CD14-positive monocyte (primary cell): ENCODE results near the gene ZNF382. TPM values are rescaled to one million over a fixed set of nuclear protein-coding genes. Genes with fewer than 3 reads are reported as not detected.

Source experiments
- DNase-seq, 3 donors: peaks; one replicate each; pipeline ENCODE4 v3.0.0-alpha.2; 2011 to 2022
- H2AFZ ChIP-seq: 2 replicates; pipeline ENCODE4 v1.6.0; 2012; ENCODE audit warnings: mild to moderate bottlenecking, low read depth, low read length, inconsistent platforms; ENCODE audit not compliant: insufficient read depth, poor library complexity, severe bottlenecking
- H3K27ac ChIP-seq, 2 donors: 1 replicate in 1 of 2; 2 replicates in 1 of 2; pipeline ENCODE4 v1.5.1; 2012 to 2013; ENCODE audit warnings: low read length in 2 of 2, control low read depth in 1 of 2, inconsistent platforms in 1 of 2, low read depth in 1 of 2, mild to moderate bottlenecking in 1 of 2
- H3K27me3 ChIP-seq, 2 donors: one replicate each; pipeline versions ENCODE4 v1.6.0 to v1.6.1; 2011 to 2013; ENCODE audit warnings: low read length in 2 of 2; ENCODE audit not compliant: control insufficient read depth in 2 of 2, insufficient read depth in 2 of 2
- H3K36me3 ChIP-seq, 2 donors: replicated peaks in 1 of 2; 1 replicate in 1 of 2; 2 replicates in 1 of 2; pipeline versions ENCODE4 v1.5.1 to v1.6.1; 2012 to 2013; ENCODE audit warnings: low read length in 2 of 2, control low read depth in 1 of 2, inconsistent platforms in 1 of 2, mild to moderate bottlenecking in 1 of 2; ENCODE audit not compliant: insufficient read depth in 2 of 2, control insufficient read depth in 1 of 2
- H3K4me1 ChIP-seq, 2 donors: 1 replicate in 1 of 2; 2 replicates in 1 of 2; pipeline versions ENCODE4 v1.5.1 to v1.6.1; 2012 to 2013; ENCODE audit warnings: low read length in 2 of 2, control low read depth in 1 of 2, inconsistent platforms in 1 of 2, mild to moderate bottlenecking in 1 of 2, moderate library complexity in 1 of 2; ENCODE audit not compliant: insufficient read depth in 2 of 2, control insufficient read depth in 1 of 2
- H3K4me2 ChIP-seq: replicated peaks from 2 replicates; pipeline ENCODE3; 2012; ENCODE audit warnings: low read length, moderate library complexity, mild to moderate bottlenecking; ENCODE audit not compliant: poor library complexity, severe bottlenecking; ENCODE audit errors: extremely low read depth
- H3K4me3 ChIP-seq, 3 experiments: fragments of 200-600 bp in 1 of 3; sonication (generic) in 1 of 3; replicated peaks in 1 of 3; 1 replicate in 2 of 3; 2 replicates in 1 of 3; pipeline ENCODE4 v1.5.1; 2011 to 2013; ENCODE audit warnings: low read length in 3 of 3, mild to moderate bottlenecking in 3 of 3, control low read depth in 2 of 3, low read depth in 2 of 3, inconsistent platforms in 1 of 3, moderate library complexity in 1 of 3
- H3K79me2 ChIP-seq: 2 replicates; pipeline ENCODE4 v1.6.0; 2012; ENCODE audit warnings: mild to moderate bottlenecking, control low read depth, inconsistent platforms, low read length, moderate library complexity; ENCODE audit not compliant: insufficient read depth
- H3K9ac ChIP-seq: 2 replicates; pipeline ENCODE4 v1.6.0; 2017; ENCODE audit warnings: low read length, mild to moderate bottlenecking; ENCODE audit not compliant: insufficient read depth, poor library complexity, severe bottlenecking
- H3K9me3 ChIP-seq, 2 donors: replicated peaks in 1 of 2; 1 replicate in 1 of 2; 2 replicates in 1 of 2; pipeline versions ENCODE4 v1.5.1 to v1.6.1; 2012 to 2013; ENCODE audit warnings: low read length in 2 of 2, control low read depth in 1 of 2; ENCODE audit not compliant: control insufficient read depth in 1 of 2, insufficient read depth in 1 of 2
- H4K20me1 ChIP-seq: 2 replicates; pipeline ENCODE4 v1.6.0; 2012; ENCODE audit warnings: mild to moderate bottlenecking, low read length, control low read depth, moderate library complexity; ENCODE audit not compliant: insufficient read depth
- H3K27ac Mint-ChIP-seq, 7 donors: one replicate each; pipeline ENCODE4 v1.8.0; 2020; ENCODE audit warnings: mild to moderate bottlenecking in 7 of 7, mixed read lengths in 7 of 7, moderate library complexity in 6 of 7, inconsistent platforms in 2 of 7
- H3K27me3 Mint-ChIP-seq, 3 donors: one replicate each; pipeline ENCODE4 v1.8.0; 2021 to 2022; ENCODE audit warnings: low read depth in 3 of 3, mild to moderate bottlenecking in 3 of 3, mixed read lengths in 3 of 3, moderate library complexity in 3 of 3, inconsistent platforms in 1 of 3
- H3K36me3 Mint-ChIP-seq, 2 donors: one replicate each; pipeline ENCODE4 v1.8.0; 2020; ENCODE audit warnings: mixed read lengths in 2 of 2, inconsistent platforms in 1 of 2, mild to moderate bottlenecking in 1 of 2
- H3K4me1 Mint-ChIP-seq: one replicate; pipeline ENCODE4 v1.8.0; 2020; ENCODE audit warnings: mild to moderate bottlenecking, mixed read lengths
- H3K4me3 Mint-ChIP-seq, 2 donors: one replicate each; pipeline ENCODE4 v1.8.0; 2020; ENCODE audit warnings: mild to moderate bottlenecking in 2 of 2, mixed read lengths in 2 of 2, moderate library complexity in 1 of 2
- H3K9me3 Mint-ChIP-seq, 7 donors: one replicate each; pipeline ENCODE4 v1.8.0; 2020 to 2022; ENCODE audit warnings: mixed read lengths in 7 of 7, mild to moderate bottlenecking in 6 of 7, moderate library complexity in 6 of 7, inconsistent platforms in 2 of 7
- CTCF ChIP-seq: fragments of 200-600 bp; IDR thresholded peaks from one replicate; pipeline ENCODE4 v1.8.0; 2022; ENCODE audit warnings: antibody characterized with exemption, mild to moderate bottlenecking
- WGBS: methylation state at CpG from one replicate; pipeline ENCODE4 v1.1.5; 2013; ENCODE audit warnings: missing lambda C conversion rate; ENCODE audit not compliant: insufficient coverage; 5-methylcytosine and 5-hydroxymethylcytosine counted together
- intact Hi-C, 2 donors: fragments of 100-400 bp; cut with micrococcal nuclease; formaldehyde crosslinking; loops; one replicate each; pipeline versions ENCODE4 v1.15.0 to v1.15.1; 2023
- polyA plus RNA-seq, 3 donors: library from polyadenylated mRNA; depleted of rRNA in 1 of 3; unstranded in 2 of 3; stranded (reverse) in 1 of 3; fragments of 300-500 nt in 2 of 3; fragments of >200 nt in 1 of 3; fragmentation: Illumina TruSeq in 2 of 3; gene quantifications; 1 replicate in 2 of 3; 2 replicates in 1 of 3; pipeline ENCODE4 v1.2.3, GENCODE V29; 2012 to 2021

The ZNF382 gene
- polyA plus RNA-seq, 3 donors = 0.37 to 0.63 TPM; not detected in 1

GRCh38 chr19:36668646-36669045 is 63.5 kb downstream of the ZNF382 start:
- Histone ChIP-seq H3K9ac (no peak overlapping the region), H3K4me3 (peak overlapping the region in 1 of 3 experiments; percentile 85), H3K4me1 (peaks cover 8 to 14% of the 10 kb centered on the region in 2 donors), H3K27me3 (no peaks in the 10 kb centered on the region), H3K4me2 (no peak overlapping the region), H3K9me3 (peaks cover 58 to 79% of the 10 kb centered on the region in 2 donors), H3K79me2 (no peaks in the 10 kb centered on the region), H2AFZ (no peak overlapping the region), H3K27ac (no peak overlapping the region), H4K20me1 (no peaks in the 10 kb centered on the region), H3K36me3 (peaks cover 8 to 20% of the 10 kb centered on the region in 2 donors)
- Mint-ChIP-seq H3K9me3 (peaks cover 38 to 89% (median 77%) of the 10 kb centered on the region in 7 donors), H3K27me3 (peaks cover 2 to 5% (median 3%) of the 10 kb centered on the region in 3 donors), H3K4me1 (peaks cover 13% of the 10 kb centered on the region), H3K4me3 (no peak overlapping the region), H3K27ac (peak overlapping the region in 1 of 7 donors; percentile 4), H3K36me3 (peaks cover 14 to 26% of the 10 kb centered on the region in 2 donors)
- WGBS = 100% methylated on average over 1 of the region's 2 CpGs
- intact Hi-C loops = loop anchor here (5.0 to 10.0 kb wide), 6 partner anchors 96 to 184 kb away; partner anchors contain the start of genes ZNF260 (in 2 of the 2), ZNF529 (in 2 of the 2), ZNF345 (in 1 of the 2) and ZNF790 (in 1 of the 2)
- no peak for TF ChIP-seq CTCF
- DNase-seq = no peak

GRCh38 chr19:36672368-36672767 is 67.3 kb downstream of the ZNF382 start:
- peak overlapping the region in 1 of 3 experiments; percentile 30 for H3K4me3 ChIP-seq
- H3K79me2 ChIP-seq = no peaks in the 10 kb centered on the region
- H3K27me3 ChIP-seq = no peaks in the 10 kb centered on the region
- intact Hi-C loops = no loop called here
- H3K4me2 ChIP-seq = no peak overlapping the region
- WGBS = no CpG with 5 or more reads among the region's 1 CpG
- DNase-seq = no peak
- no peak overlapping the region for H3K4me3 Mint-ChIP-seq
- H3K4me1 ChIP-seq = no peaks in the 10 kb centered on the region
- peaks cover 28 to 82% (median 65%) of the 10 kb centered on the region in 7 donors for H3K9me3 Mint-ChIP-seq
- H3K36me3 Mint-ChIP-seq = peaks cover 0 to 12% of the 10 kb centered on the region in 2 donors
- no peak for TF ChIP-seq CTCF
- no peaks in the 10 kb centered on the region for H4K20me1 ChIP-seq
- no peak overlapping the region for H2AFZ ChIP-seq
- H3K4me1 Mint-ChIP-seq = no peaks in the 10 kb centered on the region
- H3K9ac ChIP-seq = no peak overlapping the region
- H3K27ac Mint-ChIP-seq = no peak overlapping the region
- peaks cover 66 to 81% of the 10 kb centered on the region in 2 donors for H3K9me3 ChIP-seq
- peaks cover 0 to 3% (median 3%) of the 10 kb centered on the region in 3 donors for H3K27me3 Mint-ChIP-seq
- no peak overlapping the region for H3K27ac ChIP-seq
- H3K36me3 ChIP-seq = peaks cover 0 to 10% of the 10 kb centered on the region in 2 donors
